Measurements from ENCODE around the gene PSMB7. TPM values are rescaled to one million over a fixed set of nuclear protein-coding genes. Genes with fewer than 3 reads are reported as not detected.

Gene PSMB7
- total and polyA plus RNA-seq, 2 of the 4 experiments (the other 2 are of a cell fraction) = 340 to 430 TPM

DNA sequence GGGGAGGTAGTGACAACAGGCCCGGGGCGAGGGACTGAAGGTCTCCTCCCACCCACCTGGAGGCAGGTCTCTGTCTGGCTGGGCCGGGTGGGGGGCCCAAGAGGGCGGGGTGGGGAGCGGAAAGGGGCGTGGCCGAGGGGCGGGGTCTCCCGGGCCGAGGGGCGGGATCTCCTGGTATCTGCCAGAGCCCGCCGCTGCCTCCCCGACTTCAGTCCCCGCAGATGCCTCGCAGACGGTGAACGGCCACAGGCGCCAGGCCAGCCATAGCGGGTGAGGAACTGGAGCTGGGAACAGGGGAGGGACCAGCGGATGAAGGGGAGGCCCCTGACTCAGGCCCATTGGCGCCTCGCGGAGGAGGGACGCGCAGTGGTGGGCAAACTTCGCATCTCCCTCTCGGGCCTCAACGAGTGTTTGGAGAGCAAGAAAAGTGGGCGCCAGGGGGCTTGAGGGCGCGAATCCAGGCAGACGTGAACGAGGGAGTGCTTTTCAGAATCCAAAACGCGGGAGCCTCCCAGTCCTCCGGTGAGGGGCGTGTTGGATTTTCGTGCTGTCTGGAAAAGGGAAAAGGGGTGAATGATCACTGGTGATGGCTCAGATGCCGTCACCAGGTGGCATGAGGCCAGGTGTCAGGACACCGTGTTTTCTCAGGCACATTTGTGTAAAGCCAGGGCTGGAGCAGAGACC, 35.1 kb upstream of the PSMB7 start, which contains the start of gene ADGRD2:
ADGRD2 (plus strand) TSS at position 211 of the 684 bp plus-strand sequence. CDS start 1,216 bp downstream, outside the sequence.
- Histone ChIP-seq H2AFZ (replicated peaks; ENCODE audit: low read length, poor library complexity) (peak within 1 kb of the TSS; percentile 87), H3K27me3 (ENCODE audit: control insufficient read depth, insufficient read depth, low read length) (peaks cover 54% of the 10 kb centered on the region), H2BK120ac (ENCODE audit: low read depth, low read length) (no peak within 1 kb of the TSS), H3K18ac (ENCODE audit: low read depth, low read length) (no peak within 1 kb of the TSS), H3K9ac (ENCODE audit: low read depth, low read length) (no peak within 1 kb of the TSS), H3K36me3 (ENCODE audit: control insufficient read depth, insufficient read depth, low read length) (no peaks in the 10 kb centered on the region), H3K14ac (replicated peaks; ENCODE audit: low read depth, low read length) (no peak within 1 kb of the TSS), H3K4ac (ENCODE audit: low read depth, low read length) (no peak within 1 kb of the TSS), H3K23ac (ENCODE audit: low read depth, low read length) (no peak within 1 kb of the TSS), H4K20me1 (ENCODE audit: insufficient read depth, low read length) (no peaks in the 10 kb centered on the region), H4K91ac (ENCODE audit: insufficient read depth, low read depth, low read length) (no peak within 1 kb of the TSS), H3K4me3 (ENCODE audit: insufficient read depth, low read depth, low read length) (no peak within 1 kb of the TSS; the same call in 1 of the 2 replicates), H3K79me1 (ENCODE audit: low read depth in 1 of 2, low read length in 2 of 2) (no peaks in the 10 kb centered on the region), H2BK5ac (ENCODE audit: low read depth, low read length, poor library complexity, severe bottlenecking) (no peak within 1 kb of the TSS), H3K9me1 (ENCODE audit: insufficient read depth, low read length) (no peaks in the 10 kb centered on the region), H2BK20ac (ENCODE audit: low read depth, low read length) (no peak within 1 kb of the TSS), H3K4me1 (ENCODE audit: control insufficient read depth, insufficient read depth, low read length) (no peaks in the 10 kb centered on the region), H3K4me2 (ENCODE audit: low read depth, low read length) (peak within 1 kb of the TSS; percentile 60), H3K9me3 (ENCODE audit: control insufficient read depth, insufficient read depth, low read length) (no peaks in the 10 kb centered on the region), H2BK15ac (ENCODE audit: low read depth, low read length) (no peak within 1 kb of the TSS), H2AK5ac (ENCODE audit: low read depth, low read length) (no peak within 1 kb of the TSS), H4K8ac (ENCODE audit: low read depth in 2 of 2, low read length in 2 of 2) (no peak within 1 kb of the TSS), H3K56ac (ENCODE audit: extremely low read depth, insufficient read depth, low read length) (no peak within 1 kb of the TSS), H3K27ac (ENCODE audit: insufficient read depth, low read length) (no peak within 1 kb of the TSS), H2AK9ac (replicated peaks; ENCODE audit: low read depth, low read length, poor library complexity) (no peak within 1 kb of the TSS), H4K5ac (ENCODE audit: low read depth, low read length) (no peak within 1 kb of the TSS)
- WGBS, 2 experiments (ENCODE audit: extremely low coverage in 2 of 2, insufficient read length in 1 of 2) = 3% methylated on average over 17 of the region's 41 CpGs; no CpG with 5 or more reads in 1 of the 2 experiments
- intact Hi-C loops (cut with micrococcal nuclease) (no loop called here), in situ Hi-C loops (cut with MboI; ENCODE audit: low sequenced_read_pairs) (no loop called here), dilution Hi-C loops (cut with HindIII; ENCODE audit: low sequenced_read_pairs, unreplicated experiment) (no loop called here)
- DNase-seq (peak; percentile 4), ATAC-seq (ENCODE audit: low read depth) (peak; percentile 73)
- POLR2A ChIA-PET (ENCODE audit: unreplicated experiment) = no interaction called here
- CTCF ChIA-PET = no interaction called here
- no TSS peak for BruUV-seq (replicated peaks)
- TF ChIP-seq FOS (IDR thresholded peaks at IDR 0.05; ENCODE audit: low read depth, low read length) (no peak), MAZ (IDR thresholded peaks at IDR 0.05; ENCODE audit: borderline replicate concordance, low read depth, low read length) (no peak), CEBPB (IDR thresholded peaks at IDR 0.05; ENCODE audit: low read depth, low read length) (no peak), RAD21 (IDR thresholded peaks at IDR 0.05; ENCODE audit: low read length) (no peak), RFX5 (IDR thresholded peaks at IDR 0.05; ENCODE audit: low read depth, low read length) (no peak), RCOR1 (IDR thresholded peaks at IDR 0.05; ENCODE audit: insufficient replicate concordance, low read length) (no peak), SMC3 (IDR thresholded peaks at IDR 0.05; ENCODE audit: low read depth, low read length) (no peak)
